ENCODE data around the gene RINL.
A peak's percentile ranks its signal among the peaks of the same experiment; 100 is the strongest.

Gene RINL, protein sequence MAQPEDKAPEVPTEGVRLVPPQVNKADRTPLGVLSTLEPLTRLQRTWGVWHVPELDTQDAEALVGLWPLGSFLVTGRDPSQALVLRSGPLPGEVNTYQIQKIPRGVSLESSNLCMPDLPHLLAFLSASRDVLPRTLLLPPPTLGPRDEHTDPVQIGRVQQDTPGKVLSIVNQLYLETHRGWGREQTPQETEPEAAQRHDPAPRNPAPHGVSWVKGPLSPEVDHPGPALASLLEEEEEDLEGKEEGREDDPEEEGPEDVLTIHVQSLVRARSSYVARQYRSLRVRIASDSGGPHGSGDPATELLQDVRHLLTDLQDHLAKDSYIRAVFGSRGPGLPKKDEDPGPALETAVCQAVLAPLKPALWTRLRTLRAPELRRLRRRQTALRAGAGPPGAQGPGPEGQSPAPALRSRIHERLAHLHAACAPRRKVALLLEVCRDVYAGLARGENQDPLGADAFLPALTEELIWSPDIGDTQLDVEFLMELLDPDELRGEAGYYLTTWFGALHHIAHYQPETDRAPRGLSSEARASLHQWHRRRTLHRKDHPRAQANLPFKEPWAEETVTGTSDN

DNA sequence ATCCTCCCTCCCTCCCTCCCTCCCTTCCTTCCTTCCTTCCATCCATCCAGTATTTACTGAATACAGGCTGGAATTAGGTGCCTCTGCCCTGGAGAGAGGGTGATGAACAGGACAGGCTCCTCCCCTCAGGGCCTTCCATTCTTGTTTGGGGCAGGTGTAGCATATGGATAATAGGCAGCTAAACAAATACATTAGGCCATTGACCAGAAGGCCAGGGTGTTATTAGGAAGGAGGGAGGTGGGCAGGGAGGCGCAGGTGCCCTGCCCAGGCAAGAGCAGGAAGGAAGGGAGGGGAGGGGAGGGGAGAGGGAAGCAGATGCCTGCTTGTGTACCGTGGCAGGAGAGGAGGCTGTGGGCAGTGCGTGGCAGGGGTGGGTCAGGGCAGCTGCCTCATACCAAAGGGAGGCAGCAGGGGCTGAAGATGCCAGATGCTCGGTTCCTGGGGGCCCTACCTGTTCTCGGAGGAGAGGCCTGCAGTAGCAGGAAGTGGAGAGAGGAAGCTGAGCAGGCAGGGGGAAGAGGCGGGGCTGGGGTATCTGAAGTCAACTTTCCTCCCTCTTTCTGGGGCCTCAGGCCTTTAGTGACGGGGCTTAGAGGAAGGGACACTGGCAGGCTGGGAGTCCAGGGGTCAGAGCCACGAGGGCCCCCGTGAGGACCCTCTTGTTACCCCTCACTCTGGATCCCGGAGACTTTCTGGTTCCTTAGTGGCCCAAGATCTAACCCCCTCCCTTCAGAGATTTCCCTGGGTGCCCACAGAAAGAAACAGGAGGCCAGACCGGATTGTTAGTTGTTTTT is at the start of gene RINL:
RINL (minus strand) TSS at position 495 of the 794 bp plus-strand sequence. CDS start 1,533 bp downstream, outside the sequence.
- DNase-seq = peak; percentile 95

DNA sequence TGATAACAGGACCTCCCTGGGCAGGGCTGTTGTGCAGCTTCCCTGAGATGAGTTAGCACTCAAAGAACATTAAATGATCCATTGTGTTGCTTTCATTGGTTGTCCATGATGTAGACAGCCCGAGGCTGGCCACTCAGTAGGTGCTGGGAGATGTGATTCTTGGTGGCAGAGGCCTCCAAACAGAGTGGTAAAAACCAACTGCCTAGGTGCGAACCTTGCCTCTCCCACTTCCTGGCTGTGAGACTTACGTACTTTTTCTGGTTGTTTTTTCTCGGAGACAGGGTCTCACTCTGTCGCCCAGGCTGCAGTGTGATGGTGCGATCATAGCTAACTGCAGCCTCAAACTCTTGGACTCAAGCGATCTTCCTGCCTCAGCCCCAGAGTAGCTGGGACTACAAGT is 46.3 kb upstream of the RINL start:
- DNase-seq = no peak

DNA sequence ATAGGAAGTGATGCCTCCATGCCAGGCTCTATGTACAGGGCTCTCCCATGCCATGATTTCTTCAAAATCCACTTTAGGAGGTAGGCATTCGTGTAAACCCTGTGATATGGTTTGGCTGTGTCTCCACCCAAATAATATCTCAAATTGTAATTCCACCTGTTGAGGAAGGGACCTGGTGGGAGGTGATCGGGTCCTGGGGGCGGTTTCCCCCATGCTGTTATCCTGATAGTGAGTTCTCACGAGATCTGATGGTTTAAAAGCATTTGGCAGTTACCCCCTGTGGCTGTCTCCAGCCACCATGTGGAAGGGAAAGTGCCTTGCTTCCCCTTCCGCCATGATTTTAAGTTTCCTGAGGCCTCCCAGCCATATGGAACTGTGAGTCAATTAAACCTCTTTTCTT is 44.4 kb upstream of the RINL start:
- no peak for DNase-seq

DNA sequence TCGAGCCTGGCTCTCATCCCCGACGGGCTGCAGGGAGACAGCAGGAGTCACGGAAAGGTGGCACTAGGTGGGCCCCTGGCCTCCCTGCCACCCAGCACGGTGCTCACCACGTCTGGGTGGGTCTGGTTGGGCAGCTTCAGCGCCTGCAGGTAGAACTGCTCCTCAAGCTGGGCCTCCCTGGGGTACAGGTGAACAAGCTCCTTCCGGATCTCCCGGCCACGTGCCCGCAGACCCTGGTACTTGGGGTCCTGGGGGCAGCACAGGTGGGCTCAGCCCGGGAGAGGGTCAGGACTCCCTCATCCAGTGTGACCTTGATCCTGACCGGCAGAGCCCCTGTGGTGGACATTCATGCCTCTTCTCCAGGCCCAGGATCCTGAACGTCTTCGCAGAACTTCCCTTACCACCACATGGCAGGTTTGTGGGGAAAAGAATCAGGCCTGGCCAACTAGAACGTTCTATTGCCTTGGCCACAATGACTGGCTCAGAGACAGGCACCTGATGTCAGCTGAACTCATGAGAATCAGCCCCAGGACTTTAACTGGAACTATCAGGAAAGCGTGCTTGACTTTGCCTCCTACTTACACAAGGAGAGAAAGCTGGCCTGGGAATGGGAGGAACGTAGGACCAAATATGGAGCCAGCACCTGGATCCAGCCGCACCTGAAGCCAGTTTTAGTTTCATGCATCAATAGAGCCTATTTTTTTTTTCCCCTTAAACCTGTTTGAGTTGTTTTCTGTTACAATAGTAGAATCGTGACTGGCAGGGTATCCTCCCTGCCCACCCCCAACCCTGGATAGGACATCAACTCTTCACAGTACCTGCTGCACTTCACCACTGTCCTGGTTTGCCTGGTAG is 43.6 kb upstream of the RINL start:
- no peak for DNase-seq

DNA sequence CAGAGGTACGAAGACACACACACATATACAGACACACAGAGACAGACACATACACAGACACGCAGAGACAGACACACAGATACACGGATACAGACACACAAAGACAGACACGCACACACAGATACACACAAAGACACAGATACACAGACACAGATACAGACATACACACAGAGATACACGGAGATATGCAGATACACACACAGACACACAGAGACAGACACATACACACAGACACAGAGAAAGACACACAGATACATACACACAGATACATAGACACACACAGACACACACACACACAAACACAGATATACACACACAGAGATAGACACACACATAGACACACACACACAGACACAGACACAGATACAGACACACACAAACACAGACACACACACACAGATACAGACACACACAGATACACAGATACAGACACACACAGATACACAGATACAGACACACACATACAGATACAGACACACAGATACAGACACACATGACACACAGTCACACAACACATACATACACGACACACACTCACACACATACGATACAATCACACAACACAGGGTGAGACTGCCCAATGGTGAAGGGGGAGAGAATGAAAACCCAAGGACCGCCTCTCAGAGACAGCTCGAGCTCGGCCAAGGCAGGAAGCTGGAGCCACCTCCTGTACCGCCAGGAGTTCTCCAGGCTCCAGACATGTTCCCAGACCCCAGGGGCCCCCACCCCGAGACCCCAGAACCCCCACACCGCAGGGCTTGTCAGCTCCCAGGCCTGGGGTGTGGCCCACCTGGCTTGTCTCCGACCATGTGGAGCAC is 42.7 kb upstream of the RINL start:
- no peak for DNase-seq

DNA sequence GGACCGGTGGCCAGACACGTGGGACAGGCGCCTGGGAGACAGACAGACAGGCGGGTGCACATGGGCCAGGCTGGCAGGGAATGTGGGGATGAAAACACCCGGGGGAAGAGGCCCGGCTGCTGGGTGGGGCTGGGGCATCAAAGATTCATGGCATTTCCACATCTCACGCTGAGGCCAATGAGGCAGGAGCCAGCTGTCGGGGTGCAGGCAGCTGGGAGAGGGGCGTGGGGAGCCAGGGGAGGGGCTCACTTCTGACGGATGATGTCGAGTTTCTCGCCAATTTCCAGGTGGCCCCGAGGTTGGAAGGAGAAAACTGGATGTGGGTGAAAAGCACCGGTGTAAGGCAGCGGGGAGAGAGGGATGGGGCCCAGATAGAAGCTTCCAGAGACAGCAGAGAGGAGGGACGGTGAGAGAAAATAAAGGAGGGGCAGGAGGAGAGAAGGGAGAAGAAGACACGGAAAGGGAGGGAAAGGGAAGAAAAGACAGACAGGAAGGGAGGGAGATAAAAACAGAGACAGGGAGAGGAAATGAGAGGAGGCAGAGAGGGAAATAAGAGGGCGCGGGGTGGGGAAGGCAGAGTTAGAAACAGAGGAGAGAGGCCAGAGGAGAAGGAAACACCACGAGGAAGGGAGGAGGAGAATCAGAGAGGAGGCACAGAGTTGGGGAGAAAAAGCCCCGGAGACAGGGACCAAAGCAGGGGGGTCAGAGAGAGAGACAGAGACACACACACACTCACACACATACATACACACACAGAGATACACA is 41.9 kb upstream of the RINL start:
- no peak for DNase-seq

DNA sequence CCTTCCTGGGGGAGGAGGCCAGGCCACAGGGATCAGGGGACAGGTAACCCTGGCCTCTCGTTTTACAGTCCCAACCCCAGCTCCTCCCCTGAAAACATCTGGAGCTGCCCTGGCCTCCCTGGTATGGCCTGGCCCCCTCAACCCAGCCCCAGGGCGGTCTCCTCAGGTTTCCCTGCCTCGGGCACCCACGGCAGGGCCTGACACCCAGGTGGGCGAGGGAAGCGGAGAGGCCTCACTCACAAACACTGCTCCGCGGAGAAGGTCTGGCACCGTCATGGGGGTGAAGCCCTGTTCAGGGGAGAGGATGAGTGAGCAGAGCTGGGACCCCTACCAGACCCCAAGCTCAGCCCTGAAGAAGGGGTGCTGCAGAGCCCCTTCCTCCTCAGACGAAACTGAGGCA is 40.5 kb upstream of the RINL start:
- DNase-seq = no peak

DNA sequence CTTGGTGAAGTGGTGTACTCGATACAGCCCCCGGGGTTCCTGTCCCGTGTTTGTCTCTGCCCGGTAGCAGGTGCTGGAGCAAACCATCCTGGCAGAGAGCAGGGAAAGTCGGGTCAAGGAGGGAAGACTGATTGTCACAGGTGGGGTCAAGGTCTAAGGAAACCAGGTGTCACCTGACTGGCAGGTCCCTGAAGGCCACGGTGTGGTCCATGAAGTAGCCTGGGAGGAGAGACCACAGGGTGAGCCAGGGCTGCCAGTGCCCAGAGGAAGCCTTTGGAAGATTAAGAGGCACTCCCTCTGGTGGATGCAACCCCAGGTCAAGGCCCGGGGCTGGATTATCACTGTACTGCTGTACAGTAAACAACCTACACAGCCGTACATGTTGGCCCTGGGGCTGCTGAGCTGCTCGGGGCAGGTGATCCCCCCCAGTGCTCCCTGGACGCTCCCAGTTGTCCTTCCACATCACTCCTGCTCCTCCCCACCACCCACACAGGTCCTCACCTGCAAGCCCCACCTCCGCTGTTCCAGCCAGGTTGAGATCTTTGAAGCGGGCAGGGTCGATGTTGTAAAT is 39.9 kb upstream of the RINL start:
- DNase-seq = no peak

DNA sequence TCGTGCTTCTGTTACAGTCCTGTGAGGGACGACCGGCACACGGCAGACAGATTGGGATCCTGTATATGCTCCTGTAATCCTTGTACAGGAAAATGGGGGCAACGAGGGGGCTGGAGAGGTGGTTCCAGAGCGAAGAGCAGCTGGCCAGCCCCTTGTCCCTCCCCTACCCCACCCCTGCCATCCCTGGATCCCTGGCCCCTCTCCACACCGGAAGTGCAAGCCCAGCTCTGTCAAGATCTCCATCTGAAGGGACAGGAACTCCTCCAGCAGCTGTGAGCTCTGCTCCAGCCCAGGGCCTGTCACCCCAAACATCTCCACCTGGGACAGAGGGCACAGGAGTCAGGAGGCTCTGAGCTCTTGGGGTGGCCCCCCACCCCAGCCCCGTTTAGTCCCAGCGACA is 39.4 kb upstream of the RINL start:
- no peak for DNase-seq

DNA sequence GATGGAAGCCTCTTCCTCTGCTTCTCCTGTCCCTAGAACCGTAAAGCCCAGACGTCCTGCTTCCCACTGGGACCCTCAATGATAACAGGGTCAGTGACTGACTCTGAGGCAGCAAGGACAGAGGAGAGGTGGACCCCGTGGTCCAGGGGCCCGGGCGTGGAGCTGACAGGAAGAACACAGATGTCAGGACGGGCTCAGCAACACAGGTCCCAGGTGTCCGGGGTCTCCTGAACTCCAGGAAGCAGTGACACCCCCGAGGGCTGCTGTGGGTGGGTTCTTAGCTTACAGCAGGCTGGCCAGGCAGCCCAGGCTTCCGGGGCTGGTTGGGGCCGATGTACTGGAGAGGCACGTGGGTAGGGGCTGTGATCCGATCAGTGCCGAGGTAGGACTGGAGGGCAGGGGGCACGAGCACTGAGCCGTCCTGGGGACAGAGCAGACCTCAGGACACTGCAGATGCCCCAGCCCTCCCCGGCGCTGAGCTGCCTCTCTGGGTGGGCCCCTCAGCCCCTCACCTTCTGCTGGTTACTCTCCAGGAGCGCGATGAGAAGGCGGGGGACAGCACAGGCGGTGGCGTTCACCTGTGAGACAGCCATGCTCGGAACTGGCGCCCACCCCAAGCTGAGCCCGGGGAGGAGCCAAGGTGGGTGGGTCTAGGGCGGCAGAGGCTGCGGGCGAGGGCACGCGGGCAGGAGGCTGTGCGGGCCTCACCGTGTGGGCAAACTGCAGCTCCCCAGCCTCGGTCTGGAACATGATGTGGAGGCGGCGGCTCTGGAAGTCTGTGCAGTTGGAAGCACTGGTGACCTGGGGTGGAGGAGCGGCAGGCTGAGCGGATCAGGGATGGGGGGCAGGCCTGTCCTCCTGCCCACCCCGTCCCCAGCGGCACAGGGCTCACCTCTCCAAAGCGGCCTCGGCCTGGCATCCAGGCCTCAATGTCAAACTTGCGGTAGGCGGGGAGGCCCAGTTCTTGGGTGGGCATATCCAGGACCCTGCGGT is 37.5 kb upstream of the RINL start:
- DNase-seq = no peak

DNA sequence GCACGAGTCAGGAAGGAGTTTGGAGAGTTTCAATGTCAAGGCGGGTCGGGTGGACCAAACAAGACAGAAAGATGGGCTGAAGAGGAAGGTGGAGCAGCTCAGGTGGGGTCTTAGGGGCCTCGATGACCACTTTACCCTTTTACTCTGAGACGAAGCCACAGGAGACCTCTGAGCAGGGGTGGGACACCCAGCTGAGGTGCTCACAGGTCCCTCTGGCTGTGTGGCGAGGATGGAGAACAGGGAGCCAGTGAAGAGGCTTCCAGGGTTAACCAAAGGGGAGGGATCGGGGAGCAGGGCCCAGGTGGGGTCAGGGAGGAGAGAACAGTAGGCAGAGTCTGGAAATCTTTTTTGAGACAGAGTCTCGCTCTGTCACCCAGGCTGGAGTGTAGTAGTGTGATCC is 35.9 kb upstream of the RINL start:
- no peak for DNase-seq

DNA sequence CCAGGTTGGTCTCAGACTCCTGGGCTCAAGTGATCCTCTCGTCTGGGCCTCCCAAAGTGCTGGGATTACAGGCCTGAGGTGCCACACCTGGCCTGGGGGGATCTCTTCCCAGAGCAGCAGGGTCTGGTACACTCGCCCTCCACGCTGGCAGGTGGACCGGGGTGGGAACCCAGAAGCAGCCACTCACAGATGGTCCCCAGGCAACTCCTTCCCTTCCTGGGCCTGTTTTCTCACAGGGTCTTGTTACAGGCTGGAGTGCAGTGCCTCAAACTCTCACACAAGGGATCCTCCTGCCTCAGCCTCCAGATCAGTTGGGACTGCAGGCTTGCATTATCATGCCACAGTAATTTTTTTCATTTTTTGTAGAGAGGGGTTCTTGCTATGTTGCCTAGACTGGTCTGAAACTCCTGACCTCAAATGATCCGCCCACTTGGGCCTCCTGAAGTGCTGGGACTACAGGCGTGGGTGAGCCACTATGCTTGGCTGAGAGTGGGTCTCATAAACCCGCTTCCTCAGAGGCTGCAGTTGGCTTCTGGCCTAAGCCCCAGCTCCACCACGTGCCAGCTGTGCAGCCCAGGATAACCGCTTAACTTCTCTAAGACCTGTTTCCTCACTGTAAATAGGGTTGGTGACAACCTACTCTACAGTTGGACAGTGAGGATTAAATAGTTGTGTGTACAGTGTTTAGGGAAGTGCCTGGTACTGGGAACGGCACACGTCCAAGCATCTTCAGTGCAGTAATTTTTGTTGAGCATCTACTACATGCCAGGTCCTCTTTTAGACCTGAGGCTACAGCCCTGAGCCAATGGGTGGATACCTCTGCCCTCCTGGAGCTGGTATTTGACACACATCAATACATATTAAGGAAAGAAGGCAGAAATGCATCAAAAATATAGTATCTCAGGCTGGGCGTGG is 34.8 kb upstream of the RINL start:
- no peak for DNase-seq

DNA sequence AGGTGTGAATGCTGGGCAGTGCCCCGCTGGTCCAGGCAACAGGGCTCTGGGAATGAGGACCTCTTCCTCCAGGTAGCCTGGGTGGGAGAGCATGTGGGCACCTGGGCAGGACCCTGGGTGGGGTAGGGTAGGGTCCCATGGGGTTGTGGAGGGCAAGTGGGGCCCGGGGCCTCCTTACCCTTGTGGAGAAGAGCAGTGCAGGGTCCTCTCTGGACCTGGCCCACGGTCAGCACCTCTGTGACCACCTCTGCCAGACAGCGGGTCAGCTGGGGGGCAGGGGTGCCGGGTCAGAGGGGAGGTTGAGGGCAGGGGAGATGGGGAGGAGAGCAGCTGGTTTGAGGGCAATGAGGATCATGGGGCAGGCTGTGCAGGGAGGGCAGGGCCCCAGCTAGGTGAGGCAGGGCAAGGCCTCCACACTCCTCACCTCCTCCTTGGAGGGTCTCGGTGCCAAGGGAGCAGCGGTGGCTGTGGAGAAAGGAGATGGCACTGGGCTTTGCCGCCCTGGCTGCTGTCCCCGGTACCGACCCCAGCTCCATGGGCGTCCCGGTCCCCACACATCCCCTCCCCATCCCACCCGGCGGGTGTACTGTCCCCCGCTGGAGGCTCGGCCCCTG is 33.4 kb upstream of the RINL start:
- DNase-seq = no peak

DNA sequence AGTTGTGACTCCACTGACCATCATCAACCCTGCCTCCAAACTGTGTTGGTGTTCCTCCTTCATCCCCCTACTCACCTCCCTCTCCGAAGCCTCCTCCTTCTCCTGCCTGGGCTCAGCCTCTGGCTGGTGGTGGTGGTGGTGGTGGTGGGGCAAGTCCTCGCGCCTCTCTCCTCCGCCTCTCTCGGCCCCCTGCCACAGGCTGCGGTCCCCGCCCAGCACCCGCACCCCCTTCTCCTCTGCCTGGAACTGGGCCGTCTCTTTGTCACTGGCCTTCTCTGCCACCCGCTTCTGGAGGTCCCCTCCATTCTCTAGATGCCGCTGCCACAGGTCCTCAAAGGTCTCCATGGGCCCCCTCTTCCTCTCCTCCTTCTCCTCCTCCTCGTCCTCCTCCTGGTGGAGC is 32.4 kb upstream of the RINL start:
- no peak for DNase-seq

DNA sequence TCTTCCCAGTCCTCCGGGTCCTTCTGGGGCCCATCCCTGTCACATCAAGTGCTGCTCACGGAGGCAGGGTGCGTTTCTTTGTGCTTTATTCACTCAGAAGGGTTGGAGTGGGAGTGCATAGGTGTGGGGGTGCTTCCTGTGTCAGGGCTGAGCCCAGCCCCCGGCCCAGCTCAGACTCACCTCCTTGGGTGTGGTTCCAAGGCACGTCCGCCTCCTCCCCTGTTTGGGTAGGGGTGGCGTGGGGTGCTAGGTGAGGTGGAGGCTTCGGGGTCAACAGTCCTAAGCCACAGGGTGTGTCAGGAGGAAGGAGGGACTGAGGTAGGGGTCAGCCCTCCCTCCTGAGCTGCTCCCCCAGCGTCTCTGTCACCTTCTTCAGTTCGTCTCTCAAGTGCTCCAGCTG is 30.8 kb upstream of the RINL start:
- DNase-seq = no peak

DNA sequence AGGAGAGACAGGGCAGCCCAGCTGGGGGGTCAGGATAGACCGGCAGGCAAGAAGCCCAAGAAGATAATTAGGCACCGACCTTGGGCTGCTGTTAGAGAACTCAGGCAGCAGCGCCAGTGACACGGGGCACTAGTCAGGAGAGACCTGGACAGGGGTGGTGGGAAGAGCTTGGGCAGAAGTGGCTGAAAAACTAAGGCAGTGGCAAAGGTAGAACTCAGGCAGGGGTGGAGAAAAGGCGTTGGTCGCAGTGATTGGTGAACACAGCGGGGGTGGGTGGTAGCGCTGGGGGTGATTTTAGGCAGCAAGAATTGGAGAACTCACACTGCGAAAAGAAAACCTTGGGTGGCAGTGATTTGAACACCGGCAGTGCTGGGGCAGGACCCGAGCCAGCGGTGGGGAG is 29.6 kb upstream of the RINL start:
- DNase-seq = no peak

DNA sequence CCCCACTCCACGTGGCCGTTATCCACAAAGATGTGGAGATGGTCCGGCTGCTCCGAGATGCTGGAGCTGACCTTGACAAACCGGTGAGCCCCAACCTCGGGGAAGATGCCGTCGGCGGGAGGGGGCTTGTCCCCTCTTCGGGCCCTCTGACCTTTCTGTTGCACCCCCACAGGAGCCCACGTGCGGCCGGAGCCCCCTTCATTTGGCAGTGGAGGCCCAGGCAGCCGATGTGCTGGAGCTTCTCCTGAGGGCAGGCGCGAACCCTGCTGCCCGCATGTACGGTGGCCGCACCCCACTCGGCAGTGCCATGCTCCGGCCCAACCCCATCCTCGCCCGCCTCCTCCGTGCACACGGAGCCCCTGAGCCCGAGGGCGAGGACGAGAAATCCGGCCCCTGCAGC is 29.2 kb upstream of the RINL start:
- no peak for DNase-seq

DNA sequence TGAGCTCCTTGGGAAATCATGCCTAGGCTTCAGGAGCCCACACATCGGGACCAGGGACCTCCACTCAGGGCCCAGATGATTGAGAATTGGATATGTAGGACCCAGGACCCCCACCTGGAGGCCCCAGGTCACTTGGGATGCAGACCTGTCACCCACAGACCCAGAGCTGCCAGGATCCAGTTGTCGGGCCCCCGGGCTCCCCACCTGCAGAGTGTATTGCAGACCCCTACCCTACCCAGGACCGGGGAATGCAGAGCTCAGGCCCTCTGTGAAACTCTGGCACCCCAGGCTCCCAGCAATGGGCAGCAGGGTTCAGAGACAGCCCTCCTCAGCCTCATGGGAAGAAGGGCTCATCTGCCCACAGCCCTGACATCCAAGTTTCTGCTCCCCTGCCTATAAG is 27.5 kb upstream of the RINL start:
- no peak for DNase-seq
